ENCODE data around the gene DLL1. TPM values are rescaled to one million over a fixed set of nuclear protein-coding genes. Genes with fewer than 3 reads are reported as not detected.

Gene DLL1
- total RNA-seq, 1 experiment from 2014 or later = 2.4 TPM

- no peak for DNase-seq (ENCODE audit: low read depth)
These were observed 38.9 kb downstream of the DLL1 start for GRCh38 chr6:170251776-170252571.

- no peak for DNase-seq (ENCODE audit: low read depth)
These were observed 39.7 kb downstream of the DLL1 start for GRCh38 chr6:170250981-170251775.

DNA sequence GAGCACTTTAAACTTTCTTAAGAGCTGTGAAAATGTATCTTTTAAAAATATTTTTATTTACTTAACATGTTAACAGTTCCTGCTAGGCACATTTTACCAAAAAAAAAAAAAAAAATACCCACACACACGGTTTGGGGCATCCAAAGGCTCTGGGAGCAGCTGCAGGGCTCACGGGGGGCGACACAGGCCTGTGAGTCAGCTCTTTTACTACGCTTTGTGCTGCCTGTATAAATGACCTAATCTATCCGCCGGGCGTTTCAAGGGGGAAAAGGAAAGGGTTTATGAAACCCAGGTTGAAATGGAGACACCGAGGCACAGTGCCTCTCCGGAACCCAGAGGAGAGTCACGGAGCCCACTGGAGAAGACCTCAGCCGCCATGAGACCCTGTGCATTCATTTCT, 40.4 kb downstream of the DLL1 start:
- no peak for DNase-seq (ENCODE audit: low read depth)

DNA sequence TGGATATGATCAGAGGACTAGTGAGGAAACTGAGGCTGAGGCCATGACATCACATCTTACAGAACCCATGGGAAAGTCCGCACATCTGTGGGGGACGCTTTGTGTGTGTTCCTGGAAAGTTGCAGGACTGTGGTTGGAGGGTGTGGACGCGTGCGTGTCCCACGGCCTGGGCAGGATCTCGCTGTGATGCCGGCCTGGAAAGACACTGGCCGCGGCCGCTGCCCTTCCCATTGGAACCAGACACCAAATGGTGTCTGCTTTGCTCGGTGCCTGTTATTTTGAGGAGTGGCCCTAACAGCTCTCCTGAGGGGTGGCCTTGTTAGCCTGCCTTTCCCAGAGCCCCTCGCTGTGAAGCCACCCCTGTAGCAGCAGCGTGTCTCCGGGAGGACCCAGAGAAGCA, 41.1 kb downstream of the DLL1 start:
- no peak for DNase-seq (ENCODE audit: low read depth)

- no peak for DNase-seq (ENCODE audit: low read depth)
These were observed 41.8 kb downstream of the DLL1 start for GRCh38 chr6:170248861-170249600.

DNA sequence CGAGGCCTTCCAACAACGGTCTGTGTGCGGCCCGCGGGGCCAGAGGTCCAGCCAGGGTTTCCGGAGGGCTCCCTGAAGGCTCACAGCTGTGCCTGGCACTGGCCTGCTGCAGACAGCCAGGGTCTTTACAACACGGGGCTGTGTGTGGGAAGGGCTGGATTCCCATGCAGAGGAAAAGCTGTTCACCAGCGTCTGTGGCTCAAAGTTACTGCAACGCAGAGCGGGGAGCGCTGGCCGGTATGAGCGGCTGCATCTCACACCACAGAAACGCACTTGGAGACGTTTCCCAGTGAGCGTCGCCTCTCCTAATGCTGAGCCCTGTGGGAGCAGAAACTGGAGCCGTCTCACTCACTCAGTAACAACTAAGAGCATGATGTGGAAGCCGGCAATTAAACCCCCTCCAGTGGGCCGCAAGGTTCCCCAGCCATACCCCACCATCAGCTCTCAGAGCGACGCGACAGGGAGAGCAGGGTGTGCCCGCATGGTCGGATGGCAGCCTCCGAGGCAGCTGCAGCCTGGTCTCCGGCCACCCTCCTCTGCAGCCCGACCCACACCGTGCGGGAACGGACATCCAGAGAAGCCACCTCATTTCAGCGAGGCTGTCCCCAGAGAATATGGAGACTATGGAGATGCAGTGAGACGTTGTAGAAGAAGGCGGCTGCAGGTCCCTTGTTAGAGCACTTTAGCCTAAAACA, 42.6 kb downstream of the DLL1 start:
- no peak for DNase-seq (ENCODE audit: low read depth)

GRCh38 chr6:170247178-170247701, 43.6 kb downstream of the DLL1 start:
- DNase-seq (ENCODE audit: low read depth) = no peak

GRCh38 chr6:170245475-170245992, 45.3 kb downstream of the DLL1 start:
- DNase-seq (ENCODE audit: low read depth) = no peak

GRCh38 chr6:170244721-170245474, 46.0 kb downstream of the DLL1 start:
- DNase-seq (ENCODE audit: low read depth) = no peak

- DNase-seq (ENCODE audit: low read depth) = no peak
These were observed 47.0 kb downstream of the DLL1 start for GRCh38 chr6:170243791-170244291.

GRCh38 chr6:170243386-170243785, 47.5 kb downstream of the DLL1 start:
- DNase-seq (ENCODE audit: low read depth) = no peak

GRCh38 chr6:170238741-170239565, 51.9 kb downstream of the DLL1 start:
- no peak for DNase-seq (ENCODE audit: low read depth)

GRCh38 chr6:170237999-170238740, 52.7 kb downstream of the DLL1 start:
- DNase-seq (ENCODE audit: low read depth) = no peak

GRCh38 chr6:170236131-170236836, 54.6 kb downstream of the DLL1 start:
- DNase-seq (ENCODE audit: low read depth) = no peak

DNA sequence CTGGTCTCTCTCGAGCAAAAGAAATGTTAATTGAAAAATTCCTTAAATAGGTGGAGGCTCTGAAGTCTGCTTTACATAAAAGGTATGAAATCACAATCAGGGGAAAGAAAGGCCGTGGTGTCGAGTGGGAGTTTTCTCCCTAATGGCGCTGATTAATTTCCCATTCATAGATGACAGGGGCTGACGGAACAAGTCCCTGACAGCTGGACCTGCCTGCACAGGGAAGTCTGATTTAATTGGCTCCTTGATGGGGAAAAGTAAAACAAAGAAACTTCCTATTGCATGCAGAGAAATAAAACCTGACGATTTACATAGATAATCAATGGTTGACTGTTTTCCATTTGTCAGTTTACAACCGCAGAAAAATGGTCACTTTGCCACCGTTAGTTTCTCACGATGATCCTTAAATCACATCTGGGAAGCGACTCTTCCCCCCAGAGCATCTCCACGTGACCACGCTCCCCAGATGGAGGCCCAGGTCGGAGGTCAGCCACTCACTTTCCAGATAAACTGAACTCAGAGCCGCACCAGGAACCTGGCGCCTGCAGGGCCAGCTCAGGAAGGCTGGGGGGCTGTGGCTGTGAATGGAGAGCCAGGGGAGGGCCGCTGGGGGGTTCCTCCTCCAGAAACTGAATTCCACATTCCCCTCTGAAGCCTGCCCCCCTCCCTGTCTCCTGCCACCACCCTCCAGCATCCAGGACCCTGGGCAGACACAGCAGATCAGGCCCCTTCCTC, 55.3 kb downstream of the DLL1 start:
- DNase-seq (ENCODE audit: low read depth) = no peak

- no peak for DNase-seq (ENCODE audit: low read depth)
These were observed 56.5 kb downstream of the DLL1 start for GRCh38 chr6:170234419-170234818.

Measured in RPMI7951 (cell line).